HG03175 (cell line): ENCODE data around the gene ULK1.
"Not testable (repeated sequence)": the region's sequence is repeated elsewhere in the genome, so short reads cannot be mapped to it uniquely, and the experiment has no call there.

ENCODE experiments used
- ATAC-seq: cut with Tn5 transposase; IDR thresholded peaks from one replicate; pipeline ENCODE4 v1.9.1; 2021; ENCODE audit warnings: mild to moderate bottlenecking, moderate library complexity; ENCODE audit not compliant: unreplicated experiment

Gene ULK1

DNA sequence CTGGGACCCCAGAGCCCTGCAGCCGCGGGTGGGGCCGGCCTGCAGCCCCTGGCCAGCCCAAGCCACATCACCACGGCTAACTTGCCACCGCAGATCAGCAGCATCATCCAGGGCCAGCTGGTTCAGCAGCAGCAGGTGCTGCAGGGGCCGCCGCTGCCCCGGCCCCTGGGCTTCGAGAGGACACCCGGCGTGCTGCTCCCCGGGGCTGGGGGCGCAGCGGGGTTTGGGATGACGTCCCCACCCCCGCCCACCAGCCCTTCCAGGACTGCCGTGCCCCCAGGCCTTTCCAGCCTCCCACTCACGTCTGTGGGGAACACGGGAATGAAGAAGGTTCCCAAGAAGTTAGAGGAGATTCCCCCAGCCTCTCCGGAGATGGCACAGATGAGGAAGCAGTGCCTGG lies 66.9 kb downstream of the ULK1 start:
- not testable (repeated sequence) for ATAC-seq

DNA sequence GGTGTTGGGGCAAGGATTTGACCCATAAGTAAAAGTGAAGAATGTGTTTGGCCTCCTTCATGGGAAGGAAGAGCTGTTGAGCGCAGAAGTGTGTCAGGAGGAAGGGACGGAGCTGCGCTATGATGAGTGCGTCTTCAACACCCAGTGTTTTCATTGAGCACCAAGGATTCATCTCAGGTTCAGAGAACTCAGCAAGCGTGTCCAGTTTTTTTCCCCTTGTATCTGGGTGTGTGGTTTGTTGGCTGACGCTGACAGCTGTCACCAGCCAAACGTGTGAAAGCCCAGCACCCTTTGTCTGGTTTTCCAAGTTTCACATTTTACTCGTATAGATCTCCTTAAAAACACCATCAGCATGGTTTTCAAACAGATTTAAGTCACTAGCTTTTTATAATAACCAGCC lies 67.6 kb downstream of the ULK1 start:
- ATAC-seq, result no peak

DNA sequence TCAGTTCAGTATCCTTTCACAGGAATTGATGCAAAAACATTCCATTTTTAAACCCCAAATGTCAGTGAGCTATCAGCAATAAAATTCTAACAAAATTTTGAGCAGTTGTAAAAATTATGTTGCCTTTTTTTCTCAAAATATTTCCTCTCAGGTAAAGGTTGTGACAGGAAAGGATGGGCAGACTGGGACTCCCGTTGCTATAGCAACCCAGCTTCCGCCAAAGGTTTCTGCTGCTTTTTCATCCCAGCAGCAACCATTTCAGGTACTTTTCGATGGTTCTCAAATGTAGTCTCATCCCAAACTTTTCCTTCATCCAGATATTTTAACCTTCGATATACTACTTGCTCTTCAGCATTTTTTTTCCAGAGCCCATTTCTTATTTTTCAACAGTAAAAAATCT lies 69.0 kb downstream of the ULK1 start:
- ATAC-seq, result no peak

- no peak for ATAC-seq
These were observed 70.7 kb downstream of the ULK1 start for GRCh38 chr12:131965073-131965472.

DNA sequence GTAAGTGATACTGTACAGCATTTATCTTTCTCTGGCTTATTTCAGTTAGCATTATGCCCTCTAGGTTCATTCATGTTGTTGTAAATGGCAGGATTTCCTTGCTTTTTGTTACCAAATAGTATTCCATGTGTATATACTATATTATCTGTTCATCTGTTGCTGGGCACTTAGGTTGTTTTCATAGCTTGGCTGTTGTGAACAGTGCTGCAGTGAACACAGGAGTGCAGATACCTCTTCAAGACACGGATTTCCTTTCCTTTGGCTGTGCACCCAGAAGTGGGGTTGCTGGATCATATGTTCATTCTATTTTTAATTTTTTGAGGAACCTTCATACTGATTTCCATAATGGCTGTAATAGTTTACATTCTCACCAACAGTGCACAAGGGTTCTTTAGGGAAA lies 76.8 kb downstream of the ULK1 start:
- no peak for ATAC-seq
